OCI-LY3 (cell line): ENCODE measurements around the gene COPB2.

Experiments used
- H2AFZ ChIP-seq: fragments of 200-600, 300-600 bp; shearing (Covaris generic); 2 replicates; pipeline ENCODE4 v1.6.0; 2014; ENCODE audit warnings: antibody characterized with exemption, low read depth, low read length
- H3K27ac ChIP-seq: fragments of 200-600, 300-600 bp; sonication (generic); 2 replicates; pipeline ENCODE4 v1.5.1; 2014; ENCODE audit warnings: mild to moderate bottlenecking, low read length, moderate library complexity, mixed read lengths
- H3K27me3 ChIP-seq: fragments of 200-600, 300-600 bp; sonication (generic); 2 replicates; pipeline ENCODE4 v1.6.1; 2014; ENCODE audit warnings: low read depth, low read length, mixed read lengths
- H3K36me3 ChIP-seq: fragments of 200-600, 300-600 bp; sonication (generic); replicated peaks from 2 replicates; pipeline ENCODE3; 2014; ENCODE audit warnings: low read depth, low read length, mixed read lengths
- H3K4me1 ChIP-seq: fragments of 300-600, 200-600 bp; sonication (generic); 2 replicates; pipeline ENCODE4 v1.6.1; 2014; ENCODE audit warnings: low read length, mixed read lengths
- H3K4me2 ChIP-seq: fragments of 200-600, 300-600 bp; sonication (generic); 2 replicates; pipeline ENCODE4 v1.6.1; 2014; ENCODE audit warnings: low read length, mixed read lengths
- H3K4me3 ChIP-seq: fragments of 300-600, 200-600 bp; sonication (generic); 2 replicates; pipeline ENCODE4 v1.5.1; 2014; ENCODE audit warnings: antibody characterized with exemption, mild to moderate bottlenecking, low read length, moderate library complexity
- H3K79me2 ChIP-seq: fragments of 300-600, 200-600 bp; shearing (Covaris generic); 2 replicates; pipeline ENCODE4 v1.6.1; 2014; ENCODE audit warnings: mild to moderate bottlenecking, low read length, mixed read lengths
- H3K9ac ChIP-seq: fragments of 300-600, 200-600 bp; shearing (Covaris generic); 2 replicates; pipeline ENCODE4 v1.6.0; 2014; ENCODE audit warnings: mild to moderate bottlenecking, low read length, moderate library complexity
- H3K9me3 ChIP-seq: fragments of 200-600, 300-600 bp; shearing (Covaris generic); 2 replicates; pipeline ENCODE4 v1.6.1; 2014; ENCODE audit warnings: low read length, mixed read lengths; ENCODE audit not compliant: insufficient read depth
- H4K20me1 ChIP-seq: fragments of 200-600, 300-600 bp; sonication (generic); 2 replicates; pipeline ENCODE4 v1.6.1; 2016; ENCODE audit warnings: low read length, mixed read lengths; ENCODE audit not compliant: insufficient read depth
- CTCF ChIP-seq: fragments of 200-600, 300-600 bp; sonication (generic); IDR thresholded peaks from 2 replicates; pipeline ENCODE4 v1.5.1; 2014; ENCODE audit warnings: antibody characterized with exemption, low read length, low read depth
- EZH2phosphoT487 ChIP-seq: fragments of 200-600 bp; shearing (Covaris generic); IDR thresholded peaks from 2 replicates; pipeline ENCODE4 v1.6.1; 2018; ENCODE audit warnings: antibody characterized with exemption, mixed run types, low read depth

COPB2 gene

GRCh38 chr3:139361276-139361675, 28.2 kb downstream of the COPB2 start:
- peaks cover 86% of the 10 kb centered on the region for H3K36me3 ChIP-seq
- H3K4me3 ChIP-seq, result no peak overlapping the region

GRCh38 chr3:139358841-139359562, 30.4 kb downstream of the COPB2 start:
- peaks cover 18% of the 10 kb centered on the region; the same call in 1 of the 2 replicates for H4K20me1 ChIP-seq
- no peak for TF ChIP-seq CTCF
- no peak for TF ChIP-seq EZH2phosphoT487
- no peaks in the 10 kb centered on the region for H3K9me3 ChIP-seq
- H3K9ac ChIP-seq, result no peak overlapping the region
- no peak overlapping the region for H3K4me2 ChIP-seq
- H3K4me1 ChIP-seq, result peaks cover 19% of the 10 kb centered on the region
- H3K27me3 ChIP-seq, result no peaks in the 10 kb centered on the region
- H3K79me2 ChIP-seq, result no peaks in the 10 kb centered on the region
- H2AFZ ChIP-seq, result no peak overlapping the region
- H3K36me3 ChIP-seq, result peaks cover 90% of the 10 kb centered on the region
- no peak overlapping the region for H3K4me3 ChIP-seq
- no peak overlapping the region for H3K27ac ChIP-seq

More at GRCh38 chr3:139361276-139361675, 28.2 kb downstream of the COPB2 start:
- Histone ChIP-seq H3K9ac (no peak overlapping the region), H2AFZ (no peak overlapping the region), H3K4me2 (no peak overlapping the region), H4K20me1 (peaks cover 14% of the 10 kb centered on the region; the same call in 1 of the 2 replicates), H3K27ac (no peak overlapping the region), H3K4me1 (peaks cover 19% of the 10 kb centered on the region), H3K79me2 (no peaks in the 10 kb centered on the region), H3K27me3 (no peaks in the 10 kb centered on the region), H3K9me3 (no peaks in the 10 kb centered on the region)
- TF ChIP-seq EZH2phosphoT487 (no peak), CTCF (no peak)

GRCh38 chr3:139357899-139358298, 31.5 kb downstream of the COPB2 start:
- Histone ChIP-seq H3K36me3 (peaks cover 80% of the 10 kb centered on the region), H3K27me3 (no peaks in the 10 kb centered on the region), H2AFZ (no peak overlapping the region), H3K79me2 (no peaks in the 10 kb centered on the region), H3K9ac (no peak overlapping the region), H3K4me3 (no peak overlapping the region), H4K20me1 (peaks cover 18% of the 10 kb centered on the region; the same call in 1 of the 2 replicates), H3K4me2 (no peak overlapping the region), H3K9me3 (no peaks in the 10 kb centered on the region), H3K27ac (no peak overlapping the region), H3K4me1 (peaks cover 19% of the 10 kb centered on the region)
- TF ChIP-seq EZH2phosphoT487 (no peak), CTCF (no peak)

GRCh38 chr3:139355891-139356290, 33.6 kb downstream of the COPB2 start:
- Histone ChIP-seq H3K27ac (no peak overlapping the region), H3K9ac (no peak overlapping the region), H3K36me3 (peaks cover 74% of the 10 kb centered on the region), H3K4me2 (no peak overlapping the region), H2AFZ (no peak overlapping the region), H4K20me1 (peaks cover 18% of the 10 kb centered on the region; the same call in 1 of the 2 replicates), H3K79me2 (no peaks in the 10 kb centered on the region), H3K4me3 (no peak overlapping the region), H3K27me3 (no peaks in the 10 kb centered on the region), H3K9me3 (no peaks in the 10 kb centered on the region), H3K4me1 (peaks cover 19% of the 10 kb centered on the region)
- TF ChIP-seq CTCF (no peak), EZH2phosphoT487 (no peak)
